Stimulated activated naive B cell treated with anti-CD40 and anti-IgM and Interleukin-4, amounts not matched to agents 10 μg/mL and 1 μg/mL and 100 μg/mL, for 72 hours (primary cell): Measurements from ENCODE around the gene OTUB2.

Experiments
- ATAC-seq, 2 donors: fragments of 150-1000 bp; cut with Tn5 transposase; replicated peaks; 2 replicates each; pipeline ENCODE4 v1.10.0; 2021; ENCODE audit warnings: moderate library complexity in 1 of 2
- DNase-seq: peaks from one replicate; pipeline ENCODE4 v3.0.0; 2021
- H3K27ac Mint-ChIP-seq: one replicate; pipeline ENCODE4 v1.8.0; 2022; ENCODE audit warnings: mild to moderate bottlenecking, mixed read lengths
- H3K27me3 Mint-ChIP-seq, 2 donors: one replicate each; pipeline ENCODE4 v1.8.0; 2022; ENCODE audit warnings: mixed read lengths in 2 of 2
- H3K36me3 Mint-ChIP-seq, 2 donors: one replicate each; pipeline ENCODE4 v1.8.0; 2022; ENCODE audit warnings: mixed read lengths in 2 of 2, mild to moderate bottlenecking in 1 of 2
- H3K4me1 Mint-ChIP-seq, 2 donors: one replicate each; pipeline ENCODE4 v1.8.0; 2022; ENCODE audit warnings: mixed read lengths in 2 of 2, mild to moderate bottlenecking in 1 of 2
- H3K4me3 Mint-ChIP-seq, 2 donors: one replicate each; pipeline ENCODE4 v1.8.0; 2022; ENCODE audit warnings: mild to moderate bottlenecking in 2 of 2, mixed read lengths in 2 of 2, moderate library complexity in 1 of 2
- H3K9me3 Mint-ChIP-seq, 2 donors: one replicate each; pipeline ENCODE4 v1.8.0; 2022; ENCODE audit warnings: mixed read lengths in 2 of 2, mild to moderate bottlenecking in 1 of 2

OTUB2 gene

DNA sequence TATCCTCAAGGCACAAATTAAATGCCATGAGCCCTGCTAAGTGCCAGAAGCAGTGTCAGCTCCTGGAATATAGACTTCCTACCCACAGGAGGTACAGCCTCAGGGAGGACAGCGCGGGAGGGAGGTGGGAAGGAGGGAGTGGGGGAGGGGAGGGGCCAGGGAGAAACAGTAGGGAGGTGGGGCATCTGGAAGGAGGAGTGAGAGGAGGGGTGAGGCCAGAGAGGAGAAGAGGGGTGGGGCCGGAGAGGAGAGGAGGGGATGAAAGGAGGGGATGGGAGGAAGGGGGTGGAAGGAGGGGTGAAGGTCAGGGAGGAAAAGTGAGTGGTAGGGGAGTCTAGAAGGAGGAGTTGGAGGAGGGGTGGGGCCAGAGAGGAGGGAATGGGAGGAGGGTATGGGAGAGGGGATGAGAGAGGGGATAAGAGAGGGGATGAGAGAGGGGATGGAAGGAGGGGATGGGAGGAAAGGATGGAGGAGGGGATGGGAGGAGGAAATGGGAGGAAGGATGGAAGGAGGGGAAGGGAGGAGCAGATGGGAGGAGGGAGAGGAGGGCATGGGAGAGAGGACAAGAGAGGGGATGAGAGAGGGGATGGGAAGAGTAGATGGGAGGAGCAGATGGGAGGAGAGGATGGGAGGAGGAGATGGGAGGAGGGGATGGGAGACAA lies 38.2 kb upstream of the OTUB2 start:
- H3K36me3 Mint-ChIP-seq, result no peaks in the 10 kb centered on the region
- H3K27me3 Mint-ChIP-seq, result peaks cover 50 to 74% of the 10 kb centered on the region in 2 donors
- no peak overlapping the region for H3K4me3 Mint-ChIP-seq
- H3K9me3 Mint-ChIP-seq, result no peaks in the 10 kb centered on the region
- no peak for ATAC-seq
- peaks cover 17 to 19% of the 10 kb centered on the region in 2 donors for H3K4me1 Mint-ChIP-seq
- no peak for DNase-seq
- no peak overlapping the region for H3K27ac Mint-ChIP-seq

DNA sequence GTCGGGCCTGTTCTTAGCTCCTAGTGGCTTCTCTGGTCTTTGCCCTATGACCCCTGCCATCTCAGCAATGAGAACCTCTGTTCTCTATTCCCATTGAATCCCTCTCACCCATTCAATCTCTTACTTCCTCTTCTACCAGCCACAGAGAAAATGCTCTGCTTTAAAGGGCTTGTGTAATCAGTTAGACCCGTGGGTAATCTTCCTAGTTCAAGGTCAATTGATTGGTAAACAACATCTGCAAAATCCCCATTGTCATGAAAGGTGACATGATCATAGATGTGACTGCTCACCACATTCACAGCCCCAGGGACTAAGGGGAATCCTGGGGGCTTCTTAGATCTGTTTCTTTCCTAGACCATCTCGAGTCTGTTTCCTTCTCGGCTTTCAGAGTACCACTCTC lies 36.2 kb upstream of the OTUB2 start:
- H3K9me3 Mint-ChIP-seq, result no peaks in the 10 kb centered on the region
- peak overlapping the region in 1 of 2 donors; percentile 31 for H3K4me3 Mint-ChIP-seq
- H3K36me3 Mint-ChIP-seq, result no peaks in the 10 kb centered on the region
- ATAC-seq (peak; percentile 88 to 91), DNase-seq (peak; percentile 51)
- peaks cover 17% of the 10 kb centered on the region in 2 donors for H3K4me1 Mint-ChIP-seq
- H3K27me3 Mint-ChIP-seq, result peaks cover 43 to 64% of the 10 kb centered on the region in 2 donors
- peak overlapping the region; percentile 10 for H3K27ac Mint-ChIP-seq

DNA sequence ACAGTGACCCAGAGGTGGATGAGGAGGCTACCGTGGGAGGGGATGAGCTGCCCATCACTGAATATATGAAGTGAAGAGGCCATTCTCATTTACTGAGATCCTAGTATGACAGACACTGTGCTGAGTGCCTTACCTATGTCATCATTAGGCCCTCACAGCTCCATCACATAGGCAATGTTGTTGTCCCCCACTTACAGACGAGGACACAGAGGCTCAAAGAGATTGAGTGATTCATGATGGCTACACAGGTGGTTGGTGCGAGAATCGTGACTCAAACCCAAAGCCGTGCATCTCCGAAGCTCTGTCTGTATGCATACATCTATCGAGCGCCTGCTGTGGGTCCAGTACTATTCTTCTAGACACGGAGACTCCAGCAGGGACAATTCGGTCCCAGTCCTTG lies 34.9 kb upstream of the OTUB2 start:
- peaks cover 17% of the 10 kb centered on the region in 2 donors for H3K4me1 Mint-ChIP-seq
- no peak overlapping the region for H3K4me3 Mint-ChIP-seq
- no peak for ATAC-seq

DNA sequence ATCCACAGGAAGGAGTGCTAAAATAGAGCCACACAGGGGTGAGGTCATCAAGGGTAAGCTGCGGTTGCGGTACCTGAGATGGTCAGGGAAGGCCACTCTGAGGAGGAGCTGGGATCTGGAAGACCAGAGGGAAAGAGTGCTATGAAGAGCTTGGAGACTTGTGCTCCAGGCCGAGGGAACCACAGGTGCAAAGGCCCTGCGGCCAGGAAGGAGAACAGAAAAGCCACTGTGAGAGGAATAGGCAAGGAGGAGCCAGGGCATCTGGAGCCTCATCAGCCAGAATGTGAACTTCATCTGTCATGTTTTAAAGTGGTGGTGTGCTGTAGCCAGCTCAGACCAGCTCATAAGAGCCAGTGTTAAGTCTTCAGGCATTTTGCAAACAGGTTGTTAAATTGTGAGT lies 34.5 kb upstream of the OTUB2 start:
- peak overlapping the region; percentile 60 for H3K27ac Mint-ChIP-seq
- no peaks in the 10 kb centered on the region for H3K9me3 Mint-ChIP-seq
- no peaks in the 10 kb centered on the region for H3K36me3 Mint-ChIP-seq
- ATAC-seq (no peak), DNase-seq (no peak)
- no peak overlapping the region for H3K4me3 Mint-ChIP-seq
- H3K4me1 Mint-ChIP-seq, result peaks cover 17 to 19% of the 10 kb centered on the region in 2 donors
- peaks cover 46 to 66% of the 10 kb centered on the region in 2 donors for H3K27me3 Mint-ChIP-seq

More for the DNA sequence above, 34.9 kb upstream of the OTUB2 start:
- H3K36me3 Mint-ChIP-seq, result no peaks in the 10 kb centered on the region
- no peak for DNase-seq
- no peaks in the 10 kb centered on the region for H3K9me3 Mint-ChIP-seq
- H3K27me3 Mint-ChIP-seq, result peaks cover 43 to 62% of the 10 kb centered on the region in 2 donors
- H3K27ac Mint-ChIP-seq, result no peak overlapping the region

DNA sequence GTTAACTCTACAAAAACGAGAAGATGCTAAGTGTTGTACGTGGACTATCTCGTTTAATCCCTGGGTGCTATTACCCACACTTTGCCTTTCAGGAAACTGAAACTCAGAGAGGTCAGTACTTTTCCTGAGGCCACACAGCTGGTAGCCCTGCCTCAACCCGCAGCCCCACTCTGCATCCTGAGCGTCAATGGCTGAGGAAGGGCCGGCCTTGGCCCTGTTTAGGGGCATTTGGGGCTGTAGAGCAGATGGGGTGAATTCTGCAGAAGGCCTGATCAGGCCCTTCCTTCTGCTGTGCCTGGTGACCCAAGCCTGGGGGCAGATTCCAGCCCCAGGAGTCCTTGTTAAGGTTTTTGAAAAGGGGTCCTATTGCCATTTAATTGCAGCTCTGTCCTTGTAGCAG lies 32.8 kb upstream of the OTUB2 start:
- H3K36me3 Mint-ChIP-seq, result no peaks in the 10 kb centered on the region
- no peak overlapping the region for H3K4me3 Mint-ChIP-seq
- peaks cover 17 to 27% of the 10 kb centered on the region in 2 donors for H3K4me1 Mint-ChIP-seq
- H3K9me3 Mint-ChIP-seq, result no peaks in the 10 kb centered on the region
- H3K27ac Mint-ChIP-seq, result no peak overlapping the region
- no peak for DNase-seq
- peaks cover 52 to 72% of the 10 kb centered on the region in 2 donors for H3K27me3 Mint-ChIP-seq
- no peak for ATAC-seq

DNA sequence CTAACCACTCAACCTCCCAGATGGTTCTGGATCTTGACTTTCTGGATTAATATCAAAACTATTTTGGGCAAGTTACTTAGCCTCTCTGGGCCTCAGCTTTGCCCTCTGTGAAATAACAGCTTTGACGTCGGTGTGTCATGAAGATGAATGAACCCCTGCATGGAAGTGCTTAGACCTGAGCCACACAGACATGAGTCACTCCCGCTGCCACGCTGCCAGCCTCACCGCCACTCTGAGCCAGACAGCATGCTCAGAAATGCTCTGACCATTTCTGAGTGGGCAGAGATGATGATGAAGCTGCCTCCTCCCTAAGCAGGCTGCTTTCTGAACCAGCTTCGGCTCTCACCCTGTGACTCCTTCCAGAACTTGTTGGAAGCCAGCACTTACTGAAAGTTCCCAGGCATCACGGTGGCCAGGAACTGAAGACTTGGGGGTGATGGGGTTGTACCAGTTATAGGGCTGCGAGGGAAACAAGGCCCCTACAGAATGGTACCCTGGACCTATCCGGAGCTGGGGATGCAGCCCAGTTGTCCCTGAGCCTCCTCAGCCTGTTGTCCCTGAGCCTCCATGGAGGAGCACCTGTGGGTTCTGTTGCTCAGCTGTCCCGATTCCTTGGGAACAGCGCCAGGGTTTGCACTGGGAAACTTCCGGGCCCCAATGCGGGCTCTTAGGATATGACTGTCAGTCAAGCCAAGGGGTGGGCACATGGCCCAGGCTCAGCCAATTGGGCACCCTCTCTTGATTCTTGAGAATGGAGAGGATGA lies 31.0 kb upstream of the OTUB2 start:
- Mint-ChIP-seq H3K4me1 (peaks cover 12 to 24% of the 10 kb centered on the region in 2 donors), H3K9me3 (no peaks in the 10 kb centered on the region), H3K36me3 (no peaks in the 10 kb centered on the region), H3K4me3 (no peak overlapping the region), H3K27me3 (peaks cover 59 to 79% of the 10 kb centered on the region in 2 donors), H3K27ac (no peak overlapping the region)
- DNase-seq (no peak), ATAC-seq (peak; percentile 30)

DNA sequence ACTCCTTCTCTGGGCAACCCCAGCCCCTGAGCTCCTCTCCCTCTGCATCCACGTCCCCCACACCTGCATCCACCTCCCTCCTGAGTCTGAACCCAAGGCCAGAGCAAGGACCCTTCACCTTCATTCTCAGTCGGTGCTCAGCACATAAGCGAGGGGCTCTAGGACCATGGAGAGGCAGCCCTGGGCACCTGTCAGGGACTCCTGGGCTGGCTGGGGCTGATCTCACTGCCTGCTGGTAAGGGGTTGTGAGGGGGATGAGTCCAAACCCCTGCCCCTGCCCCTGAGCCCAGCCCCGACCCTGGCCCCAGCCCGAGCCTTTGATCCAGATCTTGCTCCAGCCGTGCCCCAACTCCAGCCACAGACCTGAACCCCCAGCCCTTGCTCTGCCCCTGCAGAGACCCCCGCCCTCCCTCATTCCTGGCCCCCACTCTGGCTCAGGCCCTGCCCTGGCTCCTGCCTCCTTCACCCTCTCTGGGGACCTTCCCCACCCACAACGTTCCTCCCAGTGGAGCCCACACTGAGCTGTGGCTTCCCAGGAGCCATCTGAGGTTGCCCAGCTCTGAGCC lies 29.9 kb upstream of the OTUB2 start:
- H3K4me3 Mint-ChIP-seq, result no peak overlapping the region
- no peaks in the 10 kb centered on the region for H3K9me3 Mint-ChIP-seq
- peaks cover 4 to 15% of the 10 kb centered on the region in 2 donors for H3K4me1 Mint-ChIP-seq
- ATAC-seq (no peak), DNase-seq (no peak)
- no peaks in the 10 kb centered on the region for H3K36me3 Mint-ChIP-seq
- H3K27ac Mint-ChIP-seq, result no peak overlapping the region
- H3K27me3 Mint-ChIP-seq, result peaks cover 57 to 73% of the 10 kb centered on the region in 2 donors

DNA sequence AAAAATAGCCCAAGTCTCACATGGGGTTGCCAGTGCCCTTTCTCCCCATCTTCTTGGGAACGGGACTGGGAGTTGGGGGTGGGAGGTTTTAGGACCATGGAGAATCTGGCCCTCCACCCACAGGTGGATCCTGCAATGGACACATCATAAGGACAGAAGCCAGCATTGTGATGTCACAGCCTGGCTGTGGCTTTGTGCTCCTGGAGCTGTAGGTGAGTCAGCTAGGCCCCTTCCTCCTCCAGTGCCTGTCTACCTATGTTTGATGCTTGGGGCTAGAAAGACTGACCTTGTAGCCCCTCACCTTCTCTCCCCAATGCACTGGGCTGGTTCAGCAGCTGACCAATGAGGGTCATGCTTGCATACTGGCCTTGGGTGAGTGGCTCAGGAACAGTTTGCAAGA lies 29.1 kb upstream of the OTUB2 start, which contains the start of gene CCDC197:
Gene CCDC197 (plus strand): TSS at position 220 of the 400 bp plus-strand sequence. CDS start 831 bp downstream, outside the sequence.
- Mint-ChIP-seq H3K4me1 (peaks cover 8 to 24% of the 10 kb centered on the region in 2 donors), H3K4me3 (no peak within 1 kb of the TSS), H3K27ac (no peak within 1 kb of the TSS), H3K9me3 (no peaks in the 10 kb centered on the region), H3K27me3 (peaks cover 57 to 74% of the 10 kb centered on the region in 2 donors), H3K36me3 (no peaks in the 10 kb centered on the region)
- DNase-seq (no peak), ATAC-seq (no peak)

DNA sequence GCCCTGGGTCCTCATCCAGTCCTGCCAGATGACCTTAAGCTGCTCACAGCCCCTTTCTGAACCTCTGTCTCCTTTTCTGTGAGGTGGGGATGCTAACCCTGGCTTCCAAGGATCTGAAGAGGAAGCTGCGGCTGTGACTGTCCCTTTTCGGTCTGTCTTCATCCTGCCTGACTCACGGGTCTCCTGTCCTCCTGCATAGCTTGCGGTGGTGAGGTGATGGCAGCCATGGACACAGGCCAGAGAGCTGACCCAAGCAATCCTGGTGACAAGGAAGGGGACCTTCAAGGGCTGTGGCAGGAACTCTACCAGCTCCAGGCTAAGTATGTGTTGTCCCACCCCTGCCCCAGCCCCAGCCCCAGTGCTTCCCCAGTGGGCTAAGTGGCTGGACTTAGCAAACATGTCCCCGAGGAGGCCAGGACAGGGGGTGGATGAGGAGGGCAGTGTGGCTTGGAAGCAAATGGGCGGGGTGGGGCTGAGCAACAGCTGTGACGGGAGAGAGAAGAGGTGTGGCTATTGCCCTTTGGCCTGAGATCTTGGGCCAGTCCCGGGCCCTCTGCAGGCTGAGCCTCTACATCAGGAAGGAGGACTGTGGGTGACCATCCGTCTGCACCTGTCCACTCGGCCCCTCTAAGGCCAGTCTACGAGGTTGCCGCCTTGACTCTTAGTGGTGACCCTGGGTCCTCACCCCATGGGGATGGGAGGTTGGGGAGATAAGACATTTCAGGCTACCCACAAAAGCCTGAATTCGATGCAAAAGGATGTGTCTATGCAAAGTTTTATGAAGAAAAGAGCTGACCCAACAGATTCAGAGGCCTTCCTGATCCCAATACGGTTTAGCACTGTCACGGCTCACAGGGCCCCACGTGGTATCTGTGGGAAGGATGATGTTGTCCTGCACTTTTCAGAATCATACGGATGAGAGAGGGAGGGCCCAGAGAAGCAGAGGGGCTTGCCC lies 27.9 kb upstream of the OTUB2 start:
- Mint-ChIP-seq H3K36me3 (no peaks in the 10 kb centered on the region), H3K4me3 (no peak overlapping the region), H3K4me1 (peaks cover 10 to 25% of the 10 kb centered on the region in 2 donors), H3K9me3 (no peaks in the 10 kb centered on the region), H3K27ac (no peak overlapping the region), H3K27me3 (peaks cover 51 to 72% of the 10 kb centered on the region in 2 donors)
- ATAC-seq (no peak), DNase-seq (no peak)

DNA sequence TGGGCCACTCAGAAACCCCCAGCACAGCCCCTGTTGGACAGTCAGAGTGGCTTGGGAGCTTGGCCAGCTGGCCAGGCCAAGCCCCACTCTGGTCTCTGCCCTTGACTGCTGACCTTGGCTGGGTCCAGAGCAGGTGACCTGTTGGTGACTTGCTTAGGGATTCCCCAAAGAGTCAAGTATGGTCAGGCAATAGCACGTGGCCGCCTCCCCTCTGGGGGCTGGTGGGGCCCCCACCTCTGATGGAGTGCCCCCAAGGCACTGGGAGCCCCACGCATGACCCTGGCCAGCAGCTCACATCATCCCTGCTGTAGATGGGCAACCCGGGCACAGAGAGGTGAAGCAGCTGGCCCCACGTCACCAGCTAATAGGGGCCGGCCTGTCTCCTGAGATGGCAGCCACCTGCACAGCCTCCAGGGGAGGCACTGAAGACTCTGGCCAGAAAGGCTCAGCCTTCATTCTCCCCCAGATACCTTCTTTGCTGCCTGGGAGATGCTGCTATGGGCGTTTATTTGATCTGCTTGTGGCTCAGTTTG lies 27.2 kb upstream of the OTUB2 start:
- Mint-ChIP-seq H3K36me3 (no peaks in the 10 kb centered on the region), H3K9me3 (no peaks in the 10 kb centered on the region), H3K4me1 (peaks cover 10 to 25% of the 10 kb centered on the region in 2 donors), H3K27ac (no peak overlapping the region), H3K4me3 (no peak overlapping the region), H3K27me3 (peaks cover 54 to 73% of the 10 kb centered on the region in 2 donors)
- DNase-seq, result no peak
- no peak for ATAC-seq

DNA sequence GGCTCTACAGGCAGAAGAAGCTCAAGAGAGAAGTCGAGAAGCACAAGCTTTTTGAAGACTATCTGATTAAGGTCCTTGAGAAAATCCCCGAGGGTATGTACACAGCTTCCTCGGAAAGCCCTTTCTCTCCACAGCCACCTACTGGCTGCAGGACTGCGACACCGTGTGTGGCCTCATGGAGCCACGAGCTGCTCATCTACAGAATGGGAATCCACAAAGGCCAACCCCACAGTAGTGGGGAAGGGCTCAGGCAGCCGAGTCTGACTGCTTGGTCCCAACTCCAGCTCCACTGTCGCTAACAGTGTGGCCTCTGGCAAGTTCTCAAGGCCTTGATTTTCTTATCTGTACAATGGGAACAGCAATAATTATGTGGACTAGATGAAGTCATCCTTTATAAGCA lies 26.6 kb upstream of the OTUB2 start:
- no peak overlapping the region for H3K27ac Mint-ChIP-seq
- H3K36me3 Mint-ChIP-seq, result no peaks in the 10 kb centered on the region
- DNase-seq, result no peak
- H3K9me3 Mint-ChIP-seq, result no peaks in the 10 kb centered on the region
- peaks cover 60 to 78% of the 10 kb centered on the region in 2 donors for H3K27me3 Mint-ChIP-seq
- H3K4me3 Mint-ChIP-seq, result no peak overlapping the region
- peaks cover 10 to 25% of the 10 kb centered on the region in 2 donors for H3K4me1 Mint-ChIP-seq
- no peak for ATAC-seq

DNA sequence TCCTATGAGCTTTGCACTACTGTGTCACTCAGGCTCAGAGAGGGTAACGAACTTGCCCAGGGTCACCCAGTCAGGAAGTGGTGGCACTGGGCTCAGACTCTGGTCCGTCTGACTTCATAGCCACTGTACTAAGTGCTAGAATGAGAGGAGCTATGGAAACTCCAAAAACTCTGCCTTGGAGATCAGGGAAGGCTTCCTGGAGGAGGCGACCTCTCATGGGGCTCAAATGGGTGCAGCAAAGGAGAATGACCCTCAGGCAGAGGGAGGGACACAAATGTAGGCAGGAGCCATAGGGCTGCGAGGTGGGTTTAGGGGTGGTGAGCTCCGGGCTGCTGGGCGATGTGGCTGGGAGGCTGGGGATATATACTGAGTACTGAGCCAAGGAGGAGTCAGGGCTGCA lies 25.9 kb upstream of the OTUB2 start:
- Mint-ChIP-seq H3K4me1 (peaks cover 13 to 25% of the 10 kb centered on the region in 2 donors), H3K27ac (no peak overlapping the region), H3K27me3 (peaks cover 67 to 85% of the 10 kb centered on the region in 2 donors), H3K36me3 (no peaks in the 10 kb centered on the region), H3K9me3 (no peaks in the 10 kb centered on the region), H3K4me3 (no peak overlapping the region)
- ATAC-seq (no peak), DNase-seq (no peak)

DNA sequence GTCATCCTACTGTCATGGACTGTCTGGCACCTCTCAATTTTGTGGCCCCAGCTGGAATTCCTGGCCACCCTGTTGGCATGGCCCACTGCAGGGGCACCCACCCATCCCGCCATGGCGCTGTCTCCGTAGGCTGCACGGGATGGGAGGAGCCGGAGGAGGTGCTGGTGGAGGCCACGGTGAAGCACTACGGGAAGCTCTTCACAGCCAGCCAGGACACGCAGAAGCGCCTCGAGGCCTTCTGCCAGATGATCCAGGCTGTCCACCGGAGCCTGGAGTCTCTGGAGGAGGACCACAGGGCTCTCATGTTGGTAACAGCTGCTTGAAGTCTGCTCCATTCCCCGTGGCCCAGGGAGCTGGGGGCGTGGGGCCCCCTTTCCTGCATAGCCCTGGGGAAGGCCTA lies 25.1 kb upstream of the OTUB2 start:
- Mint-ChIP-seq H3K27me3 (peaks cover 66 to 86% of the 10 kb centered on the region in 2 donors), H3K9me3 (no peaks in the 10 kb centered on the region), H3K4me1 (peaks cover 13 to 25% of the 10 kb centered on the region in 2 donors), H3K36me3 (no peaks in the 10 kb centered on the region), H3K27ac (no peak overlapping the region), H3K4me3 (no peak overlapping the region)
- ATAC-seq, result no peak
- DNase-seq, result no peak
